Activated naive CD8-positive, alpha-beta T cell treated with anti-CD3 and anti-CD28 coated beads for 36 hours (primary cell): ENCODE measurements around the gene USP32. TPM values are rescaled to one million over a fixed set of nuclear protein-coding genes. Genes with fewer than 3 reads are reported as not detected.

Experiments
- DNase-seq: peaks from one replicate; pipeline ENCODE4 v3.0.0; 2021
- H3K27ac Mint-ChIP-seq: one replicate; pipeline ENCODE4 v1.8.0; 2022; ENCODE audit warnings: mild to moderate bottlenecking, moderate library complexity, mixed read lengths
- H3K27me3 Mint-ChIP-seq: one replicate; pipeline ENCODE4 v1.8.0; 2022; ENCODE audit warnings: mild to moderate bottlenecking, mixed read lengths
- H3K36me3 Mint-ChIP-seq: one replicate; pipeline ENCODE4 v1.8.0; 2021; ENCODE audit warnings: mild to moderate bottlenecking, mixed read lengths
- H3K4me1 Mint-ChIP-seq: one replicate; pipeline ENCODE4 v1.8.0; 2021; ENCODE audit warnings: mixed read lengths
- H3K4me3 Mint-ChIP-seq: one replicate; pipeline ENCODE4 v1.8.0; 2022; ENCODE audit warnings: mild to moderate bottlenecking, moderate library complexity, mixed read lengths
- H3K9me3 Mint-ChIP-seq: one replicate; pipeline ENCODE4 v1.8.0; 2022; ENCODE audit warnings: mixed read lengths
- total RNA-seq, 2 experiments: library from RNA; stranded (reverse); gene quantifications; one replicate each; pipeline ENCODE4 v1.2.3, GENCODE V29; 2021

Gene USP32
- total RNA-seq, 2 experiments from 2014 or later: 26.6 to 26.7 TPM

GRCh38 chr17:60297760-60298401 lies 94.1 kb downstream of the USP32 start:
- Mint-ChIP-seq H3K36me3 (peaks cover 11% of the 10 kb centered on the region), H3K27ac (no peak overlapping the region), H3K4me3 (no peak overlapping the region), H3K4me1 (no peaks in the 10 kb centered on the region), H3K27me3 (no peaks in the 10 kb centered on the region), H3K9me3 (no peaks in the 10 kb centered on the region)
- DNase-seq: no peak

GRCh38 chr17:60296177-60296576 lies 95.8 kb downstream of the USP32 start:
- peaks cover 19% of the 10 kb centered on the region for H3K36me3 Mint-ChIP-seq
- H3K9me3 Mint-ChIP-seq: no peaks in the 10 kb centered on the region
- H3K27ac Mint-ChIP-seq: no peak overlapping the region
- H3K27me3 Mint-ChIP-seq: no peaks in the 10 kb centered on the region
- no peaks in the 10 kb centered on the region for H3K4me1 Mint-ChIP-seq
- H3K4me3 Mint-ChIP-seq: no peak overlapping the region
- DNase-seq: no peak

- DNase-seq: no peak
- H3K9me3 Mint-ChIP-seq: no peaks in the 10 kb centered on the region
- no peak overlapping the region for H3K27ac Mint-ChIP-seq
- no peaks in the 10 kb centered on the region for H3K27me3 Mint-ChIP-seq
- peaks cover 1% of the 10 kb centered on the region for H3K4me1 Mint-ChIP-seq
- H3K36me3 Mint-ChIP-seq: peaks cover 16% of the 10 kb centered on the region
- no peak overlapping the region for H3K4me3 Mint-ChIP-seq
These were observed 98.2 kb downstream of the USP32 start for GRCh38 chr17:60293580-60294335.

- Mint-ChIP-seq H3K4me3 (no peak overlapping the region), H3K9me3 (no peaks in the 10 kb centered on the region), H3K36me3 (peaks cover 15% of the 10 kb centered on the region), H3K27ac (no peak overlapping the region), H3K4me1 (peaks cover 1% of the 10 kb centered on the region), H3K27me3 (no peaks in the 10 kb centered on the region)
- no peak for DNase-seq
These were observed 99.2 kb downstream of the USP32 start for GRCh38 chr17:60292697-60293096.

- Mint-ChIP-seq H3K27ac (no peak overlapping the region), H3K36me3 (peaks cover 8% of the 10 kb centered on the region), H3K9me3 (no peaks in the 10 kb centered on the region), H3K4me1 (peaks cover 4% of the 10 kb centered on the region), H3K4me3 (no peak overlapping the region), H3K27me3 (no peaks in the 10 kb centered on the region)
- no peak for DNase-seq
These were observed 107.2 kb downstream of the USP32 start for GRCh38 chr17:60284709-60285108.

- no peak for DNase-seq
- H3K36me3 Mint-ChIP-seq: peaks cover 8% of the 10 kb centered on the region
- no peak overlapping the region for H3K27ac Mint-ChIP-seq
- H3K4me3 Mint-ChIP-seq: no peak overlapping the region
- peaks cover 4% of the 10 kb centered on the region for H3K4me1 Mint-ChIP-seq
- H3K9me3 Mint-ChIP-seq: no peaks in the 10 kb centered on the region
- H3K27me3 Mint-ChIP-seq: no peaks in the 10 kb centered on the region
These were observed 108.1 kb downstream of the USP32 start for GRCh38 chr17:60283816-60284215.

- H3K27ac Mint-ChIP-seq: no peak overlapping the region
- H3K4me1 Mint-ChIP-seq: peaks cover 7% of the 10 kb centered on the region
- peaks cover 5% of the 10 kb centered on the region for H3K36me3 Mint-ChIP-seq
- H3K27me3 Mint-ChIP-seq: no peaks in the 10 kb centered on the region
- no peak for DNase-seq
- H3K4me3 Mint-ChIP-seq: no peak overlapping the region
- H3K9me3 Mint-ChIP-seq: no peaks in the 10 kb centered on the region
These were observed 111.3 kb downstream of the USP32 start for GRCh38 chr17:60280673-60281072.

- Mint-ChIP-seq H3K4me1 (peaks cover 8% of the 10 kb centered on the region), H3K36me3 (peaks cover 1% of the 10 kb centered on the region), H3K4me3 (no peak overlapping the region), H3K27me3 (no peaks in the 10 kb centered on the region), H3K9me3 (no peaks in the 10 kb centered on the region), H3K27ac (no peak overlapping the region)
- DNase-seq: no peak
These were observed 113.7 kb downstream of the USP32 start for GRCh38 chr17:60278237-60278636.

- no peak for DNase-seq
- Mint-ChIP-seq H3K4me1 (peaks cover 8% of the 10 kb centered on the region), H3K4me3 (no peak overlapping the region), H3K9me3 (no peaks in the 10 kb centered on the region), H3K27ac (no peak overlapping the region), H3K36me3 (peaks cover 1% of the 10 kb centered on the region), H3K27me3 (no peaks in the 10 kb centered on the region)
These were observed 114.7 kb downstream of the USP32 start for GRCh38 chr17:60277258-60277657.

GRCh38 chr17:60269417-60269816 lies 122.5 kb downstream of the USP32 start:
- no peaks in the 10 kb centered on the region for H3K27me3 Mint-ChIP-seq
- no peak overlapping the region for H3K4me3 Mint-ChIP-seq
- no peaks in the 10 kb centered on the region for H3K9me3 Mint-ChIP-seq
- peaks cover 7% of the 10 kb centered on the region for H3K36me3 Mint-ChIP-seq
- H3K4me1 Mint-ChIP-seq: peaks cover 3% of the 10 kb centered on the region
- DNase-seq: no peak
- no peak overlapping the region for H3K27ac Mint-ChIP-seq

GRCh38 chr17:60260540-60260939 lies 131.4 kb downstream of the USP32 start:
- no peak overlapping the region for H3K4me3 Mint-ChIP-seq
- no peak overlapping the region for H3K27ac Mint-ChIP-seq
- H3K36me3 Mint-ChIP-seq: peaks cover 17% of the 10 kb centered on the region
- H3K4me1 Mint-ChIP-seq: no peaks in the 10 kb centered on the region
- no peaks in the 10 kb centered on the region for H3K9me3 Mint-ChIP-seq
- DNase-seq: no peak
- H3K27me3 Mint-ChIP-seq: no peaks in the 10 kb centered on the region

- Mint-ChIP-seq H3K27me3 (no peaks in the 10 kb centered on the region), H3K27ac (no peak overlapping the region), H3K9me3 (no peaks in the 10 kb centered on the region), H3K4me3 (no peak overlapping the region), H3K4me1 (no peaks in the 10 kb centered on the region), H3K36me3 (peaks cover 14% of the 10 kb centered on the region)
- DNase-seq: no peak
These were observed 133.6 kb downstream of the USP32 start for GRCh38 chr17:60258313-60258712.

GRCh38 chr17:60256174-60256573 lies 135.8 kb downstream of the USP32 start:
- Mint-ChIP-seq H3K36me3 (peaks cover 16% of the 10 kb centered on the region), H3K4me3 (no peak overlapping the region), H3K27ac (no peak overlapping the region), H3K27me3 (no peaks in the 10 kb centered on the region), H3K9me3 (no peaks in the 10 kb centered on the region), H3K4me1 (no peaks in the 10 kb centered on the region)
- no peak for DNase-seq

GRCh38 chr17:60253048-60253447 lies 138.9 kb downstream of the USP32 start:
- no peaks in the 10 kb centered on the region for H3K9me3 Mint-ChIP-seq
- H3K36me3 Mint-ChIP-seq: peaks cover 26% of the 10 kb centered on the region
- no peak for DNase-seq
- no peak overlapping the region for H3K27ac Mint-ChIP-seq
- no peaks in the 10 kb centered on the region for H3K4me1 Mint-ChIP-seq
- no peaks in the 10 kb centered on the region for H3K27me3 Mint-ChIP-seq
- H3K4me3 Mint-ChIP-seq: no peak overlapping the region

- DNase-seq: no peak
- H3K27ac Mint-ChIP-seq: no peak overlapping the region
- H3K9me3 Mint-ChIP-seq: no peaks in the 10 kb centered on the region
- H3K4me1 Mint-ChIP-seq: no peaks in the 10 kb centered on the region
- H3K27me3 Mint-ChIP-seq: no peaks in the 10 kb centered on the region
- H3K4me3 Mint-ChIP-seq: no peak overlapping the region
- H3K36me3 Mint-ChIP-seq: peaks cover 27% of the 10 kb centered on the region
These were observed 139.5 kb downstream of the USP32 start for GRCh38 chr17:60252459-60252858.

GRCh38 chr17:60249290-60249826 lies 142.6 kb downstream of the USP32 start:
- H3K9me3 Mint-ChIP-seq: no peaks in the 10 kb centered on the region
- DNase-seq: no peak

More at GRCh38 chr17:60249290-60249826, 142.6 kb downstream of the USP32 start:
- Mint-ChIP-seq H3K27ac (no peak overlapping the region), H3K4me3 (no peak overlapping the region), H3K4me1 (no peaks in the 10 kb centered on the region), H3K27me3 (no peaks in the 10 kb centered on the region), H3K36me3 (peaks cover 28% of the 10 kb centered on the region)
